ENCODE measurements around the gene CD48. TPM values are rescaled to one million over a fixed set of nuclear protein-coding genes. Genes with fewer than 3 reads are reported as not detected.

The CD48 gene
- total and polyA plus RNA-seq, 7 experiments from 2014 or later, result 200 to 438 (median 353) TPM

- ChIA-PET POLR2A (interaction anchor here (0.7 to 3.3 kb wide), 5 partner anchors 9 to 228 kb away, joined by 4 to 23 read pairs (median 6); partner anchors contain the start of gene CD48), CTCF (interaction anchor here (0.5 to 9.3 kb wide), 17 partner anchors 9 to 229 kb away, joined by 3 to 85 read pairs (median 4); partner anchors contain the start of genes CD48, ITLN2 and SLAMF7)
- Histone ChIP-seq H3K27ac (ENCODE audit: low read depth, low read length) (no peak overlapping the region), H3K27me3 (ENCODE audit: control insufficient read depth in 2 of 2, insufficient read depth in 2 of 2, low read length in 2 of 2) (no peaks in the 10 kb centered on the region), H3K4me3 (ENCODE audit: low read length) (no peak overlapping the region), H3K36me3 (ENCODE audit: control insufficient read depth in 2 of 3, insufficient read depth in 3 of 3, low read length in 3 of 3) (no peaks in the 10 kb centered on the region), H3K4me1 (ENCODE audit: control insufficient read depth in 2 of 2, insufficient read depth in 2 of 2, low read length in 2 of 2) (peaks cover 15 to 21% of the 10 kb centered on the region in 2 donors), H3K9me3 (ENCODE audit: control insufficient read depth in 2 of 3, low read length in 3 of 3) (no peaks in the 10 kb centered on the region)
- H3K9me3 Mint-ChIP-seq, result no peaks in the 10 kb centered on the region
- H3K4me1 Mint-ChIP-seq, result peaks cover 24 to 37% (median 31%) of the 10 kb centered on the region in 7 donors
- intact Hi-C loops (cut with micrococcal nuclease), result loop anchor here in 1 of 2 donors (10.0 kb wide), 1 partner anchor 411 kb away; the partner anchor contains the start of gene DEDD
- H3K27me3 Mint-ChIP-seq, result no peaks in the 10 kb centered on the region
- DNase-seq (no peak), ATAC-seq (no peak)
- no peaks in the 10 kb centered on the region for H3K36me3 Mint-ChIP-seq
- no peak overlapping the region for H3K4me3 Mint-ChIP-seq
- H3K27ac Mint-ChIP-seq, result peak overlapping the region in 2 of 9 donors; percentile 7 to 41
Observed at GRCh38 chr1:160723332-160723731, 11.7 kb upstream of the CD48 start.

- H3K4me3 Mint-ChIP-seq, result peak overlapping the region in 6 of 10 donors; percentile 27 to 66 (median 42)
- H3K27ac Mint-ChIP-seq, result peak overlapping the region in 6 of 9 donors; percentile 7 to 88 (median 34)
- no peaks in the 10 kb centered on the region for H3K9me3 Mint-ChIP-seq
- CTCF ChIA-PET, result interaction anchor here (0.6 to 9.3 kb wide), 14 partner anchors 8 to 230 kb away, joined by 3 to 85 read pairs (median 4); partner anchors contain the start of genes CD48, ITLN2 and SLAMF7
- no peaks in the 10 kb centered on the region for H3K9me3 ChIP-seq (ENCODE audit: control insufficient read depth in 2 of 3, low read length in 3 of 3)
- peaks cover 25 to 39% (median 32%) of the 10 kb centered on the region in 7 donors for H3K4me1 Mint-ChIP-seq
- no peaks in the 10 kb centered on the region for H3K27me3 Mint-ChIP-seq
- no peaks in the 10 kb centered on the region for H3K27me3 ChIP-seq (ENCODE audit: control insufficient read depth in 2 of 2, insufficient read depth in 2 of 2, low read length in 2 of 2)
- H3K27ac ChIP-seq (ENCODE audit: low read depth, low read length), result no peak overlapping the region
- no peak for DNase-seq
- POLR2A ChIA-PET, result interaction anchor here (0.7 to 3.3 kb wide), 5 partner anchors 10 to 115 kb away, joined by 3 to 23 read pairs (median 6); partner anchors contain the start of gene CD48
- no peaks in the 10 kb centered on the region for H3K36me3 ChIP-seq (ENCODE audit: control insufficient read depth in 2 of 3, insufficient read depth in 3 of 3, low read length in 3 of 3)
- intact Hi-C loops (cut with micrococcal nuclease), result loop anchor here in 1 of 2 donors (10.0 kb wide), 1 partner anchor 412 kb away; the partner anchor contains the start of gene DEDD
- no peak overlapping the region for H3K4me3 ChIP-seq (ENCODE audit: low read length)
- H3K4me1 ChIP-seq (ENCODE audit: control insufficient read depth in 2 of 2, insufficient read depth in 2 of 2, low read length in 2 of 2), result peaks cover 15 to 21% of the 10 kb centered on the region in 2 donors
- ATAC-seq, result peak; percentile 28
- no peaks in the 10 kb centered on the region for H3K36me3 Mint-ChIP-seq
Observed at GRCh38 chr1:160722726-160723125, 11.1 kb upstream of the CD48 start.

- DNase-seq, result no peak
- Mint-ChIP-seq H3K27ac (no peak overlapping the region), H3K36me3 (no peaks in the 10 kb centered on the region), H3K27me3 (no peaks in the 10 kb centered on the region), H3K9me3 (no peaks in the 10 kb centered on the region), H3K4me1 (peaks cover 34 to 51% (median 42%) of the 10 kb centered on the region in 7 donors), H3K4me3 (no peak overlapping the region)
- H3K27ac ChIP-seq (ENCODE audit: low read depth, low read length), result no peak overlapping the region
- ChIA-PET CTCF (interaction anchor here (1.4 to 9.3 kb wide), 5 partner anchors 9 to 231 kb away, joined by 4 to 85 read pairs (median 8); partner anchors contain the start of genes CD48 and ITLN2), POLR2A (interaction anchor here (3.3 kb wide), 1 partner anchor 9 kb away, joined by 23 read pairs; the partner anchor contains the start of gene CD48)
- no peak for ATAC-seq
- intact Hi-C loops (cut with micrococcal nuclease), result loop anchor here in 1 of 2 donors (1.0 to 10.0 kb wide), 2 partner anchors 9 to 413 kb away; partner anchors contain the start of gene DEDD
- H3K9me3 ChIP-seq (ENCODE audit: control insufficient read depth in 2 of 3, low read length in 3 of 3), result no peaks in the 10 kb centered on the region
- no peaks in the 10 kb centered on the region for H3K36me3 ChIP-seq (ENCODE audit: control insufficient read depth in 2 of 3, insufficient read depth in 3 of 3, low read length in 3 of 3)
- H3K4me3 ChIP-seq (ENCODE audit: low read length), result no peak overlapping the region
- H3K27me3 ChIP-seq (ENCODE audit: control insufficient read depth in 2 of 2, insufficient read depth in 2 of 2, low read length in 2 of 2), result no peaks in the 10 kb centered on the region
- H3K4me1 ChIP-seq (ENCODE audit: control insufficient read depth in 2 of 2, insufficient read depth in 2 of 2, low read length in 2 of 2), result peaks cover 7 to 17% of the 10 kb centered on the region in 2 donors
Observed at GRCh38 chr1:160721473-160721872, 9.9 kb upstream of the CD48 start.

- peak overlapping the region in 1 of 10 donors; percentile 8 for H3K4me3 Mint-ChIP-seq
- peak overlapping the region in 2 of 9 donors; percentile 26 to 59 for H3K27ac Mint-ChIP-seq
- CTCF ChIA-PET, result interaction anchor here (0.7 to 9.3 kb wide), 4 partner anchors 8 to 232 kb away, joined by 3 to 69 read pairs (median 8); partner anchors contain the start of genes CD48 and ITLN2
- no peaks in the 10 kb centered on the region for H3K27me3 ChIP-seq (ENCODE audit: control insufficient read depth in 2 of 2, insufficient read depth in 2 of 2, low read length in 2 of 2)
- POLR2A ChIA-PET, result interaction anchor here (1.0 to 1.6 kb wide), 3 partner anchors 9 to 39 kb away, joined by 4 to 5 read pairs (median 5); no protein-coding TSS in a partner anchor
- no peaks in the 10 kb centered on the region for H3K36me3 ChIP-seq (ENCODE audit: control insufficient read depth in 2 of 3, insufficient read depth in 3 of 3, low read length in 3 of 3)
- no peaks in the 10 kb centered on the region for H3K9me3 Mint-ChIP-seq
- DNase-seq (no peak), ATAC-seq (no peak)
- H3K4me3 ChIP-seq (ENCODE audit: low read length), result no peak overlapping the region
- no peaks in the 10 kb centered on the region for H3K9me3 ChIP-seq (ENCODE audit: control insufficient read depth in 2 of 3, low read length in 3 of 3)
- H3K27ac ChIP-seq (ENCODE audit: low read depth, low read length), result no peak overlapping the region
- peaks cover 43 to 60% (median 46%) of the 10 kb centered on the region in 7 donors for H3K4me1 Mint-ChIP-seq
- H3K27me3 Mint-ChIP-seq, result no peaks in the 10 kb centered on the region
- H3K36me3 Mint-ChIP-seq, result no peaks in the 10 kb centered on the region
- peaks cover 9 to 17% of the 10 kb centered on the region in 2 donors for H3K4me1 ChIP-seq (ENCODE audit: control insufficient read depth in 2 of 2, insufficient read depth in 2 of 2, low read length in 2 of 2)
- intact Hi-C loops (cut with micrococcal nuclease), result loop anchor here in 1 of 2 donors (1.0 to 10.0 kb wide), 2 partner anchors 8 to 414 kb away; partner anchors contain the start of gene DEDD
Observed at GRCh38 chr1:160720356-160721085, 8.9 kb upstream of the CD48 start.

- H3K27ac ChIP-seq (ENCODE audit: low read depth, low read length), result no peak overlapping the region
- POLR2A ChIA-PET, result no interaction called here
- no peaks in the 10 kb centered on the region for H3K36me3 Mint-ChIP-seq
- intact Hi-C loops (cut with micrococcal nuclease), result no loop called here
- no peaks in the 10 kb centered on the region for H3K36me3 ChIP-seq (ENCODE audit: control insufficient read depth in 2 of 3, insufficient read depth in 3 of 3, low read length in 3 of 3)
- no peaks in the 10 kb centered on the region for H3K27me3 ChIP-seq (ENCODE audit: control insufficient read depth in 2 of 2, insufficient read depth in 2 of 2, low read length in 2 of 2)
- ATAC-seq, result no peak
- no peak overlapping the region for H3K4me3 ChIP-seq (ENCODE audit: low read length)
- no peaks in the 10 kb centered on the region for H3K9me3 Mint-ChIP-seq
- no peak for DNase-seq
- H3K4me1 ChIP-seq (ENCODE audit: control insufficient read depth in 2 of 2, insufficient read depth in 2 of 2, low read length in 2 of 2), result peaks cover 26 to 29% of the 10 kb centered on the region in 2 donors
- peak overlapping the region in 1 of 9 donors; percentile 16 for H3K27ac Mint-ChIP-seq
- no peak overlapping the region for H3K4me3 Mint-ChIP-seq
- CTCF ChIA-PET, result no interaction called here
- peaks cover 38 to 79% (median 63%) of the 10 kb centered on the region in 7 donors for H3K4me1 Mint-ChIP-seq
- H3K27me3 Mint-ChIP-seq, result no peaks in the 10 kb centered on the region
- H3K9me3 ChIP-seq (ENCODE audit: control insufficient read depth in 2 of 3, low read length in 3 of 3), result no peaks in the 10 kb centered on the region
Observed at GRCh38 chr1:160718210-160718609, 6.6 kb upstream of the CD48 start.

GRCh38 chr1:160717306-160717705, 5.7 kb upstream of the CD48 start:
- Mint-ChIP-seq H3K36me3 (no peaks in the 10 kb centered on the region), H3K27ac (peak overlapping the region in 1 of 9 donors; percentile 16), H3K4me1 (peaks cover 39 to 77% (median 62%) of the 10 kb centered on the region in 7 donors), H3K9me3 (no peaks in the 10 kb centered on the region), H3K27me3 (no peaks in the 10 kb centered on the region), H3K4me3 (no peak overlapping the region)
- H3K4me1 ChIP-seq (ENCODE audit: control insufficient read depth in 2 of 2, insufficient read depth in 2 of 2, low read length in 2 of 2), result peaks cover 26 to 32% of the 10 kb centered on the region in 2 donors
- no peak overlapping the region for H3K27ac ChIP-seq (ENCODE audit: low read depth, low read length)
- no peaks in the 10 kb centered on the region for H3K27me3 ChIP-seq (ENCODE audit: control insufficient read depth in 2 of 2, insufficient read depth in 2 of 2, low read length in 2 of 2)
- intact Hi-C loops (cut with micrococcal nuclease), result no loop called here
- ChIA-PET CTCF (no interaction called here), POLR2A (no interaction called here)
- no peaks in the 10 kb centered on the region for H3K9me3 ChIP-seq (ENCODE audit: control insufficient read depth in 2 of 3, low read length in 3 of 3)
- H3K4me3 ChIP-seq (ENCODE audit: low read length), result no peak overlapping the region
- no peak for ATAC-seq
- DNase-seq, result no peak
- no peaks in the 10 kb centered on the region for H3K36me3 ChIP-seq (ENCODE audit: control insufficient read depth in 2 of 3, insufficient read depth in 3 of 3, low read length in 3 of 3)
